Ascending aorta (tissue), 2 donors: ENCODE results near the gene GEN1. TPM values are rescaled to one million over a fixed set of nuclear protein-coding genes. Genes with fewer than 3 reads are reported as not detected.

Source experiments
- DNase-seq, 2 donors: peaks; one replicate each; pipeline ENCODE4 v3.0.0-alpha.2; 2019; ENCODE audit warnings: low spot score in 2 of 2
- H3K27ac ChIP-seq, 2 donors: fragments of 200-600 bp; sonication (generic); one replicate each; pipeline ENCODE4 v1.5.1; 2016 to 2017; ENCODE audit warnings: mild to moderate bottlenecking in 1 of 2
- H3K27me3 ChIP-seq: fragments of 200-600 bp; sonication (generic); one replicate; pipeline ENCODE4 v1.5.1; 2017
- H3K36me3 ChIP-seq, 2 donors: fragments of 200-600 bp; sonication (generic); one replicate each; pipeline ENCODE4 v1.5.1; 2016
- H3K4me1 ChIP-seq, 2 donors: fragments of 200-600 bp; sonication (generic); one replicate each; pipeline ENCODE4 v1.5.1; 2016 to 2017; ENCODE audit warnings: mild to moderate bottlenecking in 1 of 2
- H3K4me3 ChIP-seq, 2 donors: fragments of 200-600 bp; sonication (generic); one replicate each; pipeline ENCODE4 v1.5.1; 2016 to 2017; ENCODE audit warnings: mild to moderate bottlenecking in 1 of 2
- H3K9me3 ChIP-seq, 2 donors: fragments of 200-600 bp; sonication (generic); one replicate each; pipeline ENCODE4 v1.5.1; 2016
- CTCF ChIP-seq, 3 experiments: fragments of 200-600 bp in 2 of 3; fragments of 450-650 bp in 1 of 3; sonication (generic) in 2 of 3; IDR thresholded peaks; one replicate each; pipeline ENCODE4 v1.5.1; 2016 to 2019; ENCODE audit warnings: antibody characterized with exemption in 3 of 3, mild to moderate bottlenecking in 1 of 3, moderate library complexity in 1 of 3
- intact Hi-C: fragments of 100-400 bp; cut with DNase I; formaldehyde crosslinking; loops from one replicate; pipeline ENCODE4 v1.15.1; 2023
- total RNA-seq: library from RNA; depleted of rRNA; stranded (reverse); fragments of >200 nt; gene quantifications from one replicate; pipeline ENCODE4 v1.1.0, GENCODE V29; 2016

GEN1 gene
- total RNA-seq, 1 donor from 2014 or later, result not detected

- H3K9me3 ChIP-seq, result no peaks in the 10 kb centered on the region
- no peaks in the 10 kb centered on the region for H3K36me3 ChIP-seq
- TF ChIP-seq CTCF (IDR thresholded peaks at IDR 0.05), result no peak
- H3K4me1 ChIP-seq, result no peaks in the 10 kb centered on the region
- intact Hi-C loops, result no loop called here
- DNase-seq, result no peak
- no peak overlapping the region for H3K4me3 ChIP-seq
- no peak overlapping the region for H3K27ac ChIP-seq
- H3K27me3 ChIP-seq, result no peaks in the 10 kb centered on the region
These were observed 45.6 kb downstream of the GEN1 start for GRCh38 chr2:17799301-17800120.

GRCh38 chr2:17800219-17800618, 46.3 kb downstream of the GEN1 start:
- no peak for TF ChIP-seq CTCF (IDR thresholded peaks at IDR 0.05)
- intact Hi-C loops, result no loop called here
- DNase-seq, result no peak
- Histone ChIP-seq H3K36me3 (no peaks in the 10 kb centered on the region), H3K4me3 (no peak overlapping the region), H3K27me3 (no peaks in the 10 kb centered on the region), H3K27ac (no peak overlapping the region), H3K9me3 (no peaks in the 10 kb centered on the region), H3K4me1 (no peaks in the 10 kb centered on the region)

- Histone ChIP-seq H3K27me3 (no peaks in the 10 kb centered on the region), H3K27ac (no peak overlapping the region), H3K36me3 (no peaks in the 10 kb centered on the region), H3K9me3 (no peaks in the 10 kb centered on the region), H3K4me3 (no peak overlapping the region), H3K4me1 (no peaks in the 10 kb centered on the region)
- DNase-seq, result no peak
- intact Hi-C loops, result no loop called here
- no peak for TF ChIP-seq CTCF (IDR thresholded peaks at IDR 0.05)
These were observed 46.9 kb downstream of the GEN1 start for GRCh38 chr2:17800693-17801458.

GRCh38 chr2:17803497-17803896, 49.6 kb downstream of the GEN1 start:
- Histone ChIP-seq H3K9me3 (no peaks in the 10 kb centered on the region), H3K36me3 (no peaks in the 10 kb centered on the region), H3K4me3 (no peak overlapping the region), H3K27me3 (no peaks in the 10 kb centered on the region), H3K4me1 (no peaks in the 10 kb centered on the region), H3K27ac (no peak overlapping the region)
- DNase-seq, result no peak
- no peak for TF ChIP-seq CTCF (IDR thresholded peaks at IDR 0.05)
- intact Hi-C loops, result no loop called here

- TF ChIP-seq CTCF (IDR thresholded peaks at IDR 0.05), result no peak
- no peak for DNase-seq
- H3K27me3 ChIP-seq, result no peaks in the 10 kb centered on the region
- intact Hi-C loops, result no loop called here
- no peaks in the 10 kb centered on the region for H3K4me1 ChIP-seq
- H3K9me3 ChIP-seq, result no peaks in the 10 kb centered on the region
- H3K27ac ChIP-seq, result no peak overlapping the region
- H3K36me3 ChIP-seq, result no peaks in the 10 kb centered on the region
- H3K4me3 ChIP-seq, result no peak overlapping the region
These were observed 50.4 kb downstream of the GEN1 start for GRCh38 chr2:17804358-17804757.
